SK-N-SH (cell line): ENCODE data around the gene GRIK5. TPM values are rescaled to one million over a fixed set of nuclear protein-coding genes. Genes with fewer than 3 reads are reported as not detected.

Source experiments
- CTCF ChIA-PET: fragments of 300-600, 350-600 bp; formaldehyde crosslinking; extraction: SDS; loops from one replicate; lab custom pipeline; 2021; lab: Yijun Ruan, JAX
- POLR2A ChIA-PET: fragments of 350-600 bp; sonication (Branson Sonifier 250); formaldehyde crosslinking; extraction: SDS; loops from one replicate; lab custom pipeline; 2020; ENCODE audit warnings: antibody characterized with exemption, inconsistent platforms; lab: Yijun Ruan, JAX
- DNase-seq: peaks from one replicate; pipeline ENCODE4 v3.0.0; 2012
- H2AFZ ChIP-seq: fragments of 200-600 bp; sonication (generic); 2 replicates; pipeline ENCODE4 v1.8.1; 2016; ENCODE audit warnings: antibody characterized with exemption, mild to moderate bottlenecking, low read depth
- H3F3A ChIP-seq: fragments of 200-600 bp; sonication (generic); replicated peaks from 2 replicates; pipeline ENCODE3; 2016; ENCODE audit warnings: antibody characterized with exemption, mild to moderate bottlenecking; ENCODE audit not compliant: insufficient read depth
- H3K27ac ChIP-seq, 2 experiments: fragments of 200-500 bp in 1 of 2; fragments of 200-600 bp in 1 of 2; sonication (Bioruptor generic) in 1 of 2; sonication (generic), shearing (Covaris generic) in 1 of 2; 2 replicates each; pipeline versions ENCODE4 v1.5.1 to v1.6.1; 2014 to 2016; ENCODE audit warnings: low read depth in 2 of 2, inconsistent platforms in 1 of 2, low read length in 1 of 2, mild to moderate bottlenecking in 1 of 2, mixed read lengths in 1 of 2
- H3K27me3 ChIP-seq: fragments of 200-600 bp; sonication (generic), shearing (Covaris generic); 2 replicates; pipeline ENCODE4 v1.6.1; 2016; ENCODE audit warnings: mixed run types; ENCODE audit not compliant: insufficient read depth
- H3K36me3 ChIP-seq, 2 experiments: fragments of 200-500 bp in 1 of 2; fragments of 200-600 bp in 1 of 2; sonication (Bioruptor generic) in 1 of 2; sonication (generic) in 1 of 2; replicated peaks in 1 of 2; 2 replicates each; pipeline versions ENCODE3 to v1.5.1; 2014 to 2016; ENCODE audit warnings: low read length in 1 of 2, mild to moderate bottlenecking in 1 of 2; ENCODE audit not compliant: insufficient read depth in 2 of 2, control insufficient read depth in 1 of 2
- H3K4me1 ChIP-seq, 2 experiments: fragments of 200-500 bp in 1 of 2; fragments of 200-600 bp in 1 of 2; sonication (Bioruptor generic) in 1 of 2; sonication (generic), shearing (Covaris generic) in 1 of 2; 2 replicates each; pipeline versions ENCODE4 v1.5.1 to v1.6.1; 2014 to 2016; ENCODE audit warnings: low read depth in 1 of 2, low read length in 1 of 2, mixed run types in 1 of 2; ENCODE audit not compliant: insufficient read depth in 2 of 2, control insufficient read depth in 1 of 2
- H3K4me2 ChIP-seq: fragments of 200-600 bp; sonication (generic), shearing (Covaris generic); 2 replicates; pipeline ENCODE4 v1.6.1; 2017; ENCODE audit warnings: mixed run types
- H3K4me3 ChIP-seq, 2 experiments: fragments of 200-500 bp in 1 of 2; fragments of 200-600 bp in 1 of 2; sonication (Bioruptor generic) in 1 of 2; sonication (generic), shearing (Covaris generic) in 1 of 2; 2 replicates each; pipeline versions ENCODE4 v1.5.1 to v1.8.1; 2014 to 2016; ENCODE audit warnings: low read depth in 2 of 2, inconsistent platforms in 1 of 2, low read length in 1 of 2, mild to moderate bottlenecking in 1 of 2, mixed read lengths in 1 of 2, moderate library complexity in 1 of 2
- H3K79me2 ChIP-seq: fragments of 200-600 bp; sonication (generic); 2 replicates; pipeline ENCODE4 v1.8.1; 2017; ENCODE audit warnings: mild to moderate bottlenecking; ENCODE audit not compliant: insufficient read depth
- H3K9ac ChIP-seq: fragments of 200-600 bp; sonication (generic); 2 replicates; pipeline ENCODE4 v1.6.1; 2017; ENCODE audit warnings: mixed run types
- H3K9me2 ChIP-seq: fragments of 200-600 bp; sonication (generic); 2 replicates; pipeline ENCODE4 v1.6.1; 2017; ENCODE audit warnings: mixed run types
- H3K9me3 ChIP-seq: fragments of 200-600 bp; sonication (generic); 2 replicates; pipeline ENCODE4 v1.6.1; 2017; ENCODE audit warnings: mixed run types, mild to moderate bottlenecking, moderate library complexity
- H4K20me1 ChIP-seq: fragments of 200-600 bp; sonication (generic); 2 replicates; pipeline ENCODE4 v1.6.1; 2017; ENCODE audit warnings: mild to moderate bottlenecking, mixed run types; ENCODE audit not compliant: insufficient read depth
- EZH2phosphoT487 ChIP-seq: fragments of 200-600 bp; sonication (generic); IDR thresholded peaks from 2 replicates; pipeline ENCODE4 v1.6.1; 2017; ENCODE audit warnings: low read depth, mixed run types, mild to moderate bottlenecking, antibody characterized with exemption, moderate library complexity, borderline replicate concordance
- FOXJ3 ChIP-seq: sonication (generic); formaldehyde crosslinking; IDR thresholded peaks from 2 replicates; pipeline ENCODE4 v1.5.1; 2020; ENCODE audit warnings: mild to moderate bottlenecking, missing genetic modification reagents
- FOXM1 ChIP-seq: IDR thresholded peaks from 2 replicates; pipeline ENCODE4 v1.4.0; 2012; ENCODE audit warnings: low read depth, mild to moderate bottlenecking
- GABPA ChIP-seq: IDR thresholded peaks from 2 replicates; pipeline ENCODE4 v1.4.0; 2012; ENCODE audit warnings: low read depth, mild to moderate bottlenecking
- GATA2 ChIP-seq: sonication (generic); formaldehyde crosslinking; IDR thresholded peaks from 2 replicates; pipeline ENCODE4 v1.5.0; 2020; ENCODE audit warnings: mild to moderate bottlenecking, missing genetic modification reagents
- IRF3 ChIP-seq: fragments of 150-350 bp; IDR thresholded peaks from 2 replicates; pipeline ENCODE4 v1.6.1; 2016; ENCODE audit warnings: mild to moderate bottlenecking, low read depth, low read length
- MAX ChIP-seq: IDR thresholded peaks from 2 replicates; pipeline ENCODE4 v1.4.0; 2012; ENCODE audit warnings: low read depth
- MEF2A ChIP-seq: IDR thresholded peaks from 2 replicates; pipeline ENCODE4 v1.4.0; 2012; ENCODE audit warnings: low read depth, borderline replicate concordance
- NFIC ChIP-seq: IDR thresholded peaks from 2 replicates; pipeline ENCODE4 v1.4.0; 2012; ENCODE audit warnings: borderline replicate concordance
- NRF1 ChIP-seq: IDR thresholded peaks from 2 replicates; pipeline ENCODE4 v1.6.1; 2012; ENCODE audit warnings: low read depth, mild to moderate bottlenecking, low read length
- POLR2AphosphoS5 ChIP-seq: IDR thresholded peaks from 2 replicates; pipeline ENCODE4 v1.6.1; 2012; ENCODE audit warnings: low read depth, low read length
- RCOR1 ChIP-seq: fragments of 150-350 bp; IDR thresholded peaks from 2 replicates; pipeline ENCODE4 v1.6.1; 2017; ENCODE audit warnings: antibody characterized with exemption, low read length
- RFX5 ChIP-seq: IDR thresholded peaks from 2 replicates; pipeline ENCODE4 v1.6.1; 2012; ENCODE audit warnings: mild to moderate bottlenecking, improper control_type of control experiment, low read length
- RXRA ChIP-seq: IDR thresholded peaks from 2 replicates; pipeline ENCODE4 v1.4.0; 2012; ENCODE audit warnings: low read depth, mild to moderate bottlenecking, borderline replicate concordance
- SIN3A ChIP-seq: IDR thresholded peaks from 2 replicates; pipeline ENCODE4 v1.6.1; 2012; ENCODE audit warnings: low read depth, mild to moderate bottlenecking, low read length, moderate library complexity, borderline replicate concordance
- SMC3 ChIP-seq: IDR thresholded peaks from 2 replicates; pipeline ENCODE4 v1.6.1; 2012; ENCODE audit warnings: low read depth, low read length, improper control_type of control experiment
- TCF12 ChIP-seq: IDR thresholded peaks from 2 replicates; pipeline ENCODE4 v1.4.0; 2012
- TEAD4 ChIP-seq: IDR thresholded peaks from 2 replicates; pipeline ENCODE4 v1.4.0; 2012; ENCODE audit warnings: mild to moderate bottlenecking, borderline replicate concordance; ENCODE audit not compliant: insufficient read depth
- USF1 ChIP-seq: IDR thresholded peaks from 2 replicates; pipeline ENCODE4 v1.4.0; 2012; ENCODE audit warnings: low read depth, borderline replicate concordance
- USF2 ChIP-seq: fragments of 150-350 bp; IDR thresholded peaks from 2 replicates; pipeline ENCODE4 v1.6.1; 2017; ENCODE audit warnings: antibody characterized with exemption, low read length, low read depth, borderline replicate concordance
- YY1 ChIP-seq: IDR thresholded peaks from 2 replicates; pipeline ENCODE4 v1.4.0; 2012; ENCODE audit warnings: low read depth, mild to moderate bottlenecking
- WGBS: methylation state at CpG from one replicate; pipeline ENCODE4 v1.1.6; 2017; ENCODE audit warnings: low lambda C conversion rate; 5-methylcytosine and 5-hydroxymethylcytosine counted together
- polyA plus RNA-seq, 3 experiments: library from polyadenylated mRNA; depleted of rRNA; stranded (reverse); fragments of >200 nt; gene quantifications; 2 replicates each; pipeline ENCODE4 v1.2.3, GENCODE V29; 2012

Gene GRIK5
- polyA plus RNA-seq, 1 of the 3 experiments (the other 2 are of a cell fraction), result 2.4 TPM

GRCh38 chr19:41981724-41982123 lies 88.3 kb downstream of the GRIK5 start (continued):
- TF ChIP-seq RFX5, result no peak
- no peak for TF ChIP-seq USF1
- TF ChIP-seq GABPA, result no peak
- no peak for TF ChIP-seq POLR2AphosphoS5

GRCh38 chr19:41978470-41978869 lies 91.5 kb downstream of the GRIK5 start:
- Histone ChIP-seq H3K9me3 (no peaks in the 10 kb centered on the region), H3K36me3 (no peaks in the 10 kb centered on the region), H3K27ac (no peak overlapping the region), H3K9me2 (no peaks in the 10 kb centered on the region), H3K27me3 (no peaks in the 10 kb centered on the region), H3K9ac (no peak overlapping the region), H3F3A (no peaks in the 10 kb centered on the region), H3K79me2 (no peaks in the 10 kb centered on the region), H3K4me2 (no peak overlapping the region), H4K20me1 (no peaks in the 10 kb centered on the region), H3K4me3 (no peak overlapping the region), H3K4me1 (no peaks in the 10 kb centered on the region), H2AFZ (no peak overlapping the region)
- TF ChIP-seq USF2, result no peak
- no peak for TF ChIP-seq SMC3
- TF ChIP-seq MAX, result no peak
- no peak for TF ChIP-seq NFIC
- no peak for TF ChIP-seq NRF1
- no peak for TF ChIP-seq RFX5
- no peak for TF ChIP-seq FOXJ3 (CRISPR knock-in tag)
- no peak for TF ChIP-seq TCF12
- WGBS, result 87% methylated on average over 16 of the region's 17 CpGs
- ChIA-PET POLR2A (no interaction called here), CTCF (interaction anchor here (1.1 to 1.8 kb wide), 2 partner anchors 20 to 56 kb away, joined by 3 to 9 read pairs; no protein-coding TSS in a partner anchor)
- DNase-seq, result no peak

GRCh38 chr19:41977916-41978315 lies 92.1 kb downstream of the GRIK5 start:
- ChIA-PET POLR2A (interaction anchor here (0.7 kb wide), 1 partner anchor 322 kb away, joined by 3 read pairs; no protein-coding TSS in a partner anchor), CTCF (interaction anchor here (1.1 to 1.8 kb wide), 2 partner anchors 21 to 57 kb away, joined by 3 to 9 read pairs; no protein-coding TSS in a partner anchor)
- Histone ChIP-seq H3K4me1 (no peaks in the 10 kb centered on the region), H3K27me3 (no peaks in the 10 kb centered on the region), H3K9ac (no peak overlapping the region), H3K9me3 (no peaks in the 10 kb centered on the region), H3K27ac (no peak overlapping the region), H4K20me1 (no peaks in the 10 kb centered on the region), H3K4me3 (no peak overlapping the region), H3K4me2 (no peak overlapping the region), H3K9me2 (no peaks in the 10 kb centered on the region), H2AFZ (no peak overlapping the region), H3K79me2 (no peaks in the 10 kb centered on the region), H3F3A (no peaks in the 10 kb centered on the region), H3K36me3 (no peaks in the 10 kb centered on the region)
- no peak for DNase-seq
- 85% methylated on average over 22 of the region's 22 CpGs for WGBS
- TF ChIP-seq MEF2A (no peak), IRF3 (no peak), USF1 (no peak), TEAD4 (no peak), FOXM1 (no peak), RXRA (no peak), RCOR1 (no peak), SMC3 (no peak), GABPA (no peak), YY1 (no peak), GATA2 (CRISPR knock-in tag) (no peak), EZH2phosphoT487 (no peak), RFX5 (no peak), SIN3A (no peak), NRF1 (no peak), TCF12 (no peak)
